Activated B cell treated with CpG ODN at 0.5 μM for 24 hours (primary cell): ENCODE data around the gene PCF11. TPM values are rescaled to one million over a fixed set of nuclear protein-coding genes. Genes with fewer than 3 reads are reported as not detected.

Experiments used
- ATAC-seq: fragments of 200-7000 bp; cut with Tn5 transposase; one replicate; pipeline ENCODE4 v1.10.0; 2021; ENCODE audit warnings: low read depth, mild to moderate bottlenecking, moderate library complexity
- CTCF ChIA-PET: fragments of 350-600 bp; sonication (Branson Sonifier 250); formaldehyde crosslinking; loops from one replicate; lab custom pipeline; 2021; ENCODE audit warnings: antibody characterized with exemption; lab: Charles Lee
- POLR2A ChIA-PET: fragments of 350-600 bp; sonication (Branson Sonifier 250); formaldehyde crosslinking; loops from one replicate; lab custom pipeline; 2021; ENCODE audit warnings: antibody characterized with exemption; lab: Charles Lee
- DNase-seq: peaks from one replicate; pipeline ENCODE4 v3.0.0; 2022
- H3K27ac Mint-ChIP-seq: one replicate; pipeline ENCODE4 v1.8.0; 2020; ENCODE audit warnings: mixed read lengths
- H3K27me3 Mint-ChIP-seq: one replicate; pipeline ENCODE4 v1.8.0; 2021; ENCODE audit warnings: mixed read lengths
- H3K36me3 Mint-ChIP-seq: one replicate; pipeline ENCODE4 v1.8.0; 2021; ENCODE audit warnings: low read depth, mixed read lengths
- H3K4me1 Mint-ChIP-seq: one replicate; pipeline ENCODE4 v1.8.0; 2021; ENCODE audit warnings: mixed read lengths
- H3K4me3 Mint-ChIP-seq: one replicate; pipeline ENCODE4 v1.8.0; 2020; ENCODE audit warnings: mild to moderate bottlenecking, mixed read lengths
- H3K9me3 Mint-ChIP-seq: one replicate; pipeline ENCODE4 v1.8.0; 2020; ENCODE audit warnings: mixed read lengths
- CTCF ChIP-seq: fragments of 200-600 bp; IDR thresholded peaks from one replicate; pipeline ENCODE4 v1.8.0; 2022; ENCODE audit warnings: antibody characterized with exemption, mild to moderate bottlenecking
- intact Hi-C: fragments of 100-400 bp; cut with micrococcal nuclease; formaldehyde crosslinking; loops from one replicate; pipeline ENCODE4 v1.15.1; 2024
- total RNA-seq: library from RNA; stranded (reverse); gene quantifications from 2 replicates; pipeline ENCODE4 v1.2.3, GENCODE V29; 2022

The PCF11 gene
- total RNA-seq, 1 donor from 2014 or later, result 123 TPM

GRCh38 chr11:83223457-83223856 is 66.5 kb downstream of the PCF11 start:
- ChIA-PET CTCF (interaction anchor here (1.6 kb wide), 1 partner anchor 356 kb away, joined by 4 read pairs; no protein-coding TSS in a partner anchor), POLR2A (no interaction called here)
- no peak for TF ChIP-seq CTCF
- Mint-ChIP-seq H3K9me3 (no peaks in the 10 kb centered on the region), H3K4me3 (no peak overlapping the region), H3K27me3 (no peaks in the 10 kb centered on the region), H3K27ac (no peak overlapping the region), H3K4me1 (no peaks in the 10 kb centered on the region), H3K36me3 (no peaks in the 10 kb centered on the region)
- DNase-seq (no peak), ATAC-seq (no peak)
- intact Hi-C loops, result no loop called here

- intact Hi-C loops, result no loop called here
- no peaks in the 10 kb centered on the region for H3K4me1 Mint-ChIP-seq
These were observed 78.9 kb downstream of the PCF11 start for GRCh38 chr11:83235825-83236224.

More at GRCh38 chr11:83235825-83236224, 78.9 kb downstream of the PCF11 start:
- Mint-ChIP-seq H3K36me3 (peaks cover 3% of the 10 kb centered on the region), H3K4me3 (no peak overlapping the region), H3K9me3 (no peaks in the 10 kb centered on the region), H3K27me3 (no peaks in the 10 kb centered on the region), H3K27ac (no peak overlapping the region)
- ATAC-seq (no peak), DNase-seq (no peak)
- POLR2A ChIA-PET, result no interaction called here
- TF ChIP-seq CTCF, result no peak
- CTCF ChIA-PET, result interaction anchor here (3.0 kb wide), 1 partner anchor 13 kb away, joined by 13 read pairs; no protein-coding TSS in a partner anchor

Other genes starting within 250 kb of the PCF11 start
- gene RAB30, start 85.2 kb upstream of the PCF11 start, total RNA-seq, result 160 and 173 TPM in 2 replicates
- gene ANKRD42, start 36.6 kb downstream of the PCF11 start, total RNA-seq, result 6.6 and 7.4 TPM in 2 replicates
- 25.8 and 29.2 TPM in 2 replicates for gene CCDC90B, start 129.2 kb downstream of the PCF11 start, total RNA-seq